SH-SY5Y (cell line): Measurements from ENCODE around the gene USP21.

Experiments
- GATA2 ChIP-seq: IDR thresholded peaks from 2 replicates; pipeline ENCODE4 v1.6.1; 2011; ENCODE audit warnings: mild to moderate bottlenecking, low read depth, low read length
- GATA3 ChIP-seq: IDR thresholded peaks from 2 replicates; pipeline ENCODE4 v1.6.1; 2011; ENCODE audit warnings: low read depth, mild to moderate bottlenecking, low read length, moderate library complexity

DNA sequence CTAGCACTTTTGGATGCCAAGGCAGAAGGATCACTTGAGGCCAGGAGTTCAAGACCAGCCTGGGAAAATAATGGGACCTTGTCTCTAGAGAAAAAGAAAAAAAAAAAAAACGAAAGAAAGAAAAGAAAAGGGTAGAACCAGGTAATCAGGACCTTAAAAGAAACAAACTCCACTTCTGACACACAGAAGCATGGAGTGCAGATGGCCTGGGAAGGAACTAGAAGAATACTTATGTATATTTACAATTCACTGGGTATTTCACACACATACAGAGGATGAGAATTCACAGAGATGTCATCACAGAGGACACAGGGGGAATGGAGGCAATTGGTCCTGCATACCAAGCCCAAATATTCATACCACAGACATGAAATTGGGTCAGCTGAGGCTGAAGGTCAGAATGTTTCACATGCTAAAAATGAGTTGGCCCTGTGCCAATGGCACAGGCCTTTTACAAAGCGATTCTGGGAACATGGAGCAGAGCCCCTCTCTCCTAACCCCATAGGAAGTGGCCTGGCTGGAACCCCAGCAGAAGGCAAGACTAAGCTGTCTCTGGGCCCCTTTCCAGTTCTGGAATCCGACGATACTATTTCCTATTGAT, 13.6 kb downstream of the USP21 start:
- TF ChIP-seq GATA2 = no peak
- TF ChIP-seq GATA3 = no peak
